HG03103 (cell line): ENCODE results near the gene TCF20.

Experiments used
- ATAC-seq: cut with Tn5 transposase; IDR thresholded peaks from one replicate; pipeline ENCODE4 v1.9.1; 2021; ENCODE audit warnings: low read depth; ENCODE audit not compliant: unreplicated experiment

Gene TCF20

DNA sequence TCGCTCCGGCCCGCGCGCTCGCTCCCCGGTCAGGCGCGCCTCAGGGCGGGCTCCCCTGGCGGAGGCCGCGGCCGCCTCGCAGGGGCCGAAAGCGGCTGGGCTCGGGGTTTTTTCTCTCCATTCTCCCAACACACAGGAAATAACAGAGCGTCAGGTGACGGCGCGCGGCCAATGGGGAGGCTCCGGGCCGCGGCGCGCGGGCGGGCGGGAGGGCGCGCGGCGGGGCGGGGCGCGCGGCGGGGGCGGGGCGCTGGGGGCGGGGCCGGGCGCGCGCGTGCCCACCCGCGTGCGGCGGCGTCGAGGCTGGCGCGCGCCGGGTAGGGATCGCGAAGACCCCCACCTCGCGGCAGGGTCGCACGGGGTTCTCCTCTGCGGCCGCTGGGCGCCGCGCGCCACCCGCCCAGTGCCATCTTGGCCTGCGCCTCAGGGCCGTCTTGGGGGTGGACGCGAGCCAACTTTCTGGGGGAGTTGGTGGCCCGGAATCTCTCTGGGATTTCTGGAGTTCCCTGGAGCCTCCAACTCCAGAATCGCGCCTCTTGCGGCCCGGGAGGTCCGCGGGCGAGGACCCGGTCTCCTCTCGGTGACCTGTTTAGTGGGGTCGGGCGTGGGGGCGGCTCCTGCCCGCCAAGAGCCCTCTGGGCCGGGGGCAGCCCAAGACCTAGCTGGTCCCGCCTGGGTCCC is at the start of gene TCF20:
Gene TCF20, minus strand, starts transcription at position 144 of the 681 bp plus-strand sequence. CDS start 55,348 bp downstream, outside the sequence.
- ATAC-seq = peak; percentile 67

DNA sequence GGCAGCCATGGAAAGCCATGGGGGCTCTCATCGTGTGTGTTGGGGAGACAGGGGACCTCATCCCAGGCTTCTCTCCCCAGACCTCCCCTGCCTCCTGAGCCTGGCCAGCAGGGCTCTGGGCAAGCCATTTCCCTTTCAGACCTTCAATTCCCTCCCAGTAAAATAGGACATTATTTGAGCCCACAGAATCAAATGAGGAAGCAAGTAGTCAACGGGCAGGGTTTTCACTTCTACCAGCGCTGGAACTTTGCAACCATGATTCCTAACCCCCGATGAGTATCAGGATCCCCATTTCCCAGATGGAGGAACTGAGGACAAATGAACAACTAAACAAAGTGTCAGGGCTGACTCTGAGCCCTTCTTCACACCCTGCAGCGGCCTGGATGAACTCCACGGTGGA is 48.9 kb upstream of the TCF20 start:
- ATAC-seq = no peak

DNA sequence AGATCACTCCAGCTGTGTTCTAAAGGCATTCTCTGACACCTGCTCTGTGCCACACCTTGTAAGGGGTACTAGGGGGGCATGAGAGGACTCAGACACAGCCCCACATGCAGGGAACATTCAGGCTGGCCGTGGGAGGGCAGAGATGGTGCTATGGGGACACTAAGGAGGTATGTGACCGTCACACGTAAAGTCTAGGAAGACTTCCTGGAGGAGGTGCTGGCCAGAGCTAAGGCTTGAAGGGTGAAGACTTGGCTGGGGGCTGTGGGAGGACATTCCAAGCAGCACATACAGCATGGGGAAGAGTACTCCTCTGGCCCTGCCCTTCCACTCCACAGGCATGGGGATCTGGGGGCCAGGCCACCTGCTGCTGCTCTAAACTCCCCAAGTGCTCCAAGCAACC is 48.5 kb upstream of the TCF20 start:
- ATAC-seq = no peak

DNA sequence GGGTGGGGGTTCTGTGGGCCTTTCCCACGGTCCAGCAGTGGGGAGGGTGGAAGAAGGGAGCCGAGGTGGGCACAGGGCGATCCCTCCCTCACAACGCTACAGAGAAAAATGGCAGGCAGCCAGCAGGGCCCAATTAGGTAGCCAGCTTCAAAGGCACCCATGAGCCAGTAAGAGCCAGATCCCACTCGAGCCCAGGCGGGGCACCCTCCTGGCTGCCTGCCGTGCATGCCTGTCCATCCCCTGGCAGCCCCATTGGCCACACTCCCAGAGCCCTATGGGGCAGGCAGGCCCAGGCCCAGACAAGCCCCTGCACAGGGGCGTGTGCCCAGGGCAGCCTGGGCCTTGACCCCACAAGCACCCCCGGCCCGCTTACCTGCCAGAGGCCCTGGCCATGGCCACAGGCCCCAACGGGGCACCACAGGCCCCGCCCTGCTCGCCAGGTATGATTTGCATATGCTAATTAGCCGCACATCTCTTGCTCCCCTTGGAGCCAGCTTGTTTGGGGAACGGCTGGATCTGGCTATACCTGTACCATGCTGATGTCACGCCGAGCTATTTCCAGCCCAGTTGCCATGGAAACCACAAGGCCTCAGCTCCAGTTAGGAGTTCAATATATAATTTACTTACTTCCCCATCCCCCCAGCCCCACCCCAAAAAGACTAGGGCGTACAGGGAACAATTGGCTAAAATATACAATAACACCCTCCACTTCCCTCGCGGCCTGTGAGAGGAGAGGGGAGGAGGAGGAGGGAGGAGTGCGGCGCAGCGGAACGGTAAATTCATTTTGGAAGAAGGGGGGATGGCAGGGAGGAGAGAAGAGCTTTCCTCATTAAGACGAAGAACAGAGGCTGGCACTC is 47.5 kb upstream of the TCF20 start:
- no peak for ATAC-seq

DNA sequence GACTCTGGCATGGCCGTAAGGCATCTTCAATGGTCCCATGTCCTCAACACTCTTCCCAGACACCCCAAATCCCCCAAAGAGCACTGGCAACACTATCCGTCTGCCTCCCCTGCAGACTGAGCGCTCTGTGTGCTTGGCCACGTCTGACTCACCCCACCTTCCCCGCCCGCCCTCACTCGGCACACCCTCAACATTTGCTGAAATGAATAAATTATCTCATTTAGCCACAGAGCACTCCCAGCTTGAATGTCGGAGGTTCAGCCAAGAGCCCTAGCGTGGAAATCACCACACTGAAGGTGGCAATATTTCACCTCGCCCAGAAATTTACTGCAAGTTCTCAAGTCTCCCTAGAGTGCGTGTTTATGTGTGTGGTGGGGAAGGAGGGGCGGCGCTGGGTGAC is 46.6 kb upstream of the TCF20 start:
- ATAC-seq = no peak

DNA sequence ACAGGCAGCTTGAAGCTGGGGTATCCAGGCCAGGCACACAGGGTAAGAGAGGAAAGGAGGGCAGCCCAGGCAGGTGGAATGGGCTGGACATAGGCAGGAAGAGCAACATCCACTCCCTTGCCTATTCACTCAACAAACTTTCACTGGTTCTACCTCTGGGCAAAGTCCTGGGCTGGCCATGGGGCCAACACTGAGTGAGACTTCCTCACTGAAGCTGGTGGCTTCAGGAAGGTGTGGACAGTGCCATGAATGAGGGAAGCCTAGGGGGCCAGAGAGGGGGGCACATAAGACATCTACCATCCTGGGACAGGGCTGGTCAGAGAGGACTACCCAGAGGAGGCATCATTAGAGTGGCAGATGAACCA is 44.9 kb upstream of the TCF20 start:
- ATAC-seq = no peak

DNA sequence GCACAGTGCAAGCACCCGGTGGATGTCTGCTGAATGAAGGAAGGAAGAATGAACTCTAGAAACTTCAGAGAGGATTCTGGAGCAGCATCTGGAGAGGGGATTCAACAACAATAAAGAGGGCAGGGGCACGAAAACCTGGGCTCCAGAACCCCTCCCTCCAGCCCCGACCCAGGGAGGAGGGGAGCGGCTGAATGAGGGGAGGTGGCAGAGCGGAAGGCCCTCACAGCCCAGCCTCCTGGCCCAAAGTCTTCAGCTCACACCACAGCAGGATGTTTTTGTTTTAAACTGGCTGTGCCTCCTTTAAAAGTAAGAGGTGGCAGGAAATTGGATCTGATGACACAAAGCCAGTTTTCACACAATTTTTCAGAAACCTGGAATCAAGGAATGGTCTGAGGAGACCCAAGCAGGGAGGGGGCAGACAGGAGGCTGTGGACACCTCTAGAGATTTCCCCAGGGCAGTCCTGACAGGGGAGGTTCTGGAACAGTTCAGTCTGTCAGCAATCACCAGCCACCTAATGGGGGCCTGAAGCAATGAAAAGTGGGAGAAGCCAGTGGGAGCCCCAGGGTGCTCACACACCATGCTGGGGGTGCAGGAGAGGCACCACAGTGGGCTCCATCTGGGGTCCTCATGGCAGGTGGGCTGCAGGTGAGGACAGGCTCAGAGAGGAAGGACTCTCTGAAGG is 44.4 kb upstream of the TCF20 start:
- ATAC-seq = no peak

DNA sequence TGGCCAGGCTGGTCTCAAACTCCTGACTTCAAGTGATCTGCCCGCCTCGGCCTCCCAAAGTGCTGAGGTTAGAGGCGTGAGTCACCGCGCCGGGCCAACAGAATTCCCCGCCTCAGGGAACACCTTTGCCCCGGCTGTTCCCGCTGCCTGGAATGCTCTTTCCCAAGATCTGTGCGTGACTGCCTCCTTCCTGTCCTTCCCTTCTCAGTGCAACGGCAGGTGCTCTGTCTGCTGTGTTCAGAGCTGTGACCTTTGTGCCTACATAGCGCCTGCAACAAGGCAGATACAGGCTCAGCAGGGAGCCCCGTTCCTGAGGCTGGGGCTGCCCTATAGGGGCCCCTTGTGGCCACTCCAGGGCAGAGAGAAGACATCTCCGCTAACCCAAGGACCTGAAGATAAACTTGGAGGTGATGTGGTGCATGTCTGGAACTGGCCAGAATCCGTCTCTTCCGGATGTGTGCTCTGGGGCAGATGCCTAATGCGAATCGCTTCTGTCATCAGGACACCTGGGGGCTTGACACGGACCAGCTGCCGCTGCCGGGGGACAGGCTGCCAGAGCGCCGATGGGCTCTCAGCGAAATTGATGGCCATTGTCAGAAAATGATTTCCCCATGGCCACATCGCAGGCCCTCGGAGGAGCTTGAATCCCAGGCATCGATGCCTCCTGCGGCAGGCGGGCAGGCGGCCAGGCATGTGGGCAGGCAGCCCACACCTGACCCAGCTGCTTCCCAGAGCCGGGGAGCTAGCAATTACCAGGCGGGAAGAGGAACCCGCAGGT is 43.5 kb upstream of the TCF20 start:
- no peak for ATAC-seq

DNA sequence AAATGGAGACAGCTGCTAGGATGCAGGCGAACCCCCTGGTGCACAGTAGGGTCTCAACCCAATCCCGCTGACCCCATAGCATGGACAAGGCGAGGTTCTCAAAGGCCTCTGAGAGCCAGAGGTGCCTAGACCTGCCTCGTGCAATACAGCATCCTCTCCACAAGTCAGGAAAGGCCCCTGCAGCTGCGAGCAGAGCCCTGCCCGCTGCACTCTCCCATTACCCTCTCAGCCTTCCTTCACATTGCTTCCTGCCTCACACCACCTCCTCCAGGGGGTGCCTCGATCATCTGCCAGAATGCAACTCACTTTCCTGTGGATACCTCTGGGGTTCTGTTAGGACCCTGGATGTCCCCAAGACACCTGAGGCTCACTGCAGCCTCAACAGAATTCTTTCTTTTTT is 42.8 kb upstream of the TCF20 start:
- no peak for ATAC-seq

DNA sequence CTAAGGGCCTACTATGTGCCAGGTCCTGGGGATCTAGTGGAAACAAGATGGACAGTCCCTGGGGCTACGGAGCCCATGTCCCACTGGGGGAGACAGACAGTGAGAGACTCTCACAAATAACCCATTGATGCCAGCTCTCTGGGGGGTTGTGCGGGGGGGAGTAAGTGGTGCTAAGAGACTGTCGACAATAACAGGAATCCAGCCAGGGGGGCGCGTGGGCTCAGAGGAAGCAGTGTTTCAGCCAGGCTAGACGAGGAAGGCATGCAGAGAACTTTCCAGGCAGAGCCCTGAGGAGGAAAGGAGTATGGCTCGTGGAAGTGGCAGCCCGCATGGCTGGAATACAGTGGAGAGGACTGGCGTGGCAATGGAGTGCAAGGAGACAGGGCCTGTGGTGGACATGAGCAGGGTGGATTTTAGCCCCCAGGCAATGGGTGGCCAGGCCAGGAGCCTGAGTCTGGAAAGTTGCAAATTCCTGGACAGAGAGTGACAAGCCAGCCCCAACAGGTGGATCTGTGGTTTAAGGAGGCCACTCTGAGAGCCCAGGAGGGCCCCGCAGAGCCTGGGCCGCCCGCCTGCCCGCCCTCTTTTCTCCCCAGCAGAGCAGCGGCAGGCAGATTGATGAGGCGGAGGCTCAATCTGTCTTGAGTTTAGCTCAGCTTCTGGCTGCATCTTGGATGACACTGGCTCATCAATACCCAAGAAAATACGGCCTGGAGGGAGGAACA is 40.0 kb upstream of the TCF20 start:
- ATAC-seq = no peak

DNA sequence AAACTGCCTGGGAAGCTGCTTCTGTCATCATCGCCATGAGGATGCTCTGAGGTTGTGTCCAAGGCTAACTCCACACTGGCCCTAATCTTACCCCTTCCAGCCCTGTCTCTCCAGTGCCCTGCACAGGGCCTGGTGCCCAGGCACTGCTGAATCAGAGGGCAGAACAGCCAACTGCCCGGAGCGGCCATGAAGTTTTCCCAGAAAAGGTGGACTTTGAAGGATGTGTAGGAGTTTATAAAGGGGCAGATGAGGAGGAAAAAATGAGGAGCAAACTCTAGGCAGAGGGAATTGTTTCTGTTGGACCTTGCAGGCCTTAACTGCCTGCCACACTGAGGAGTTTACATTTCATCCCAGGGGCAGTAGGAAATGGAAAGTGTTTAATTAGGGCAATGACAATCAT is 39.4 kb upstream of the TCF20 start:
- no peak for ATAC-seq

DNA sequence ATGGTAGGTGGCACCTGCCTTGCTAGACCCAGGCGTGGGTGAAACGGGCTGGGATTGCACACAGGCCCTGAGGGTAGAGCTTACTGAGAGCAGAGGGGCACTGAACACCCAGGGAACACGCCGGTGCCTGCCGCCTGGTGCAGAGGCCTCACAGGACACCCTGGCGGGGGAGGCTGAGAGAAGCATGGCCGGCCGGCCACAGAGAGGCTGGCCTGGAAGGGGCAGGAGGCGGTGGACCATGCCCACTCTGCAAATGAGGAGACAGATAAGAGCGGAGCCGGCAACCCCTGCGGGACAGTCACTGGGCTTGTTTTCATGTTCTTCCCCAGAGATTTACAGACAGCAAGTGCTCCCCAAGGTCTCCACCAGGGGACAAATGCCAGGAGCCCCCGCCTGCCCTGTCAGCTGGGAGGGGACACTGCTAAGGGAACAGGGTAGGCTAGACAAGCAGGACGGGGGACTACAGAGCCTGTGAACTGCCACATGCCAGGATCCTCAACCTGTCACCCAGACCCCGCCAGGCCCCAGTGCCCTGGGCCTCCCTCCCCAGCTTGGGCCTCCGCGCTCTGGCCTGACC is 38.5 kb upstream of the TCF20 start:
- ATAC-seq = no peak

DNA sequence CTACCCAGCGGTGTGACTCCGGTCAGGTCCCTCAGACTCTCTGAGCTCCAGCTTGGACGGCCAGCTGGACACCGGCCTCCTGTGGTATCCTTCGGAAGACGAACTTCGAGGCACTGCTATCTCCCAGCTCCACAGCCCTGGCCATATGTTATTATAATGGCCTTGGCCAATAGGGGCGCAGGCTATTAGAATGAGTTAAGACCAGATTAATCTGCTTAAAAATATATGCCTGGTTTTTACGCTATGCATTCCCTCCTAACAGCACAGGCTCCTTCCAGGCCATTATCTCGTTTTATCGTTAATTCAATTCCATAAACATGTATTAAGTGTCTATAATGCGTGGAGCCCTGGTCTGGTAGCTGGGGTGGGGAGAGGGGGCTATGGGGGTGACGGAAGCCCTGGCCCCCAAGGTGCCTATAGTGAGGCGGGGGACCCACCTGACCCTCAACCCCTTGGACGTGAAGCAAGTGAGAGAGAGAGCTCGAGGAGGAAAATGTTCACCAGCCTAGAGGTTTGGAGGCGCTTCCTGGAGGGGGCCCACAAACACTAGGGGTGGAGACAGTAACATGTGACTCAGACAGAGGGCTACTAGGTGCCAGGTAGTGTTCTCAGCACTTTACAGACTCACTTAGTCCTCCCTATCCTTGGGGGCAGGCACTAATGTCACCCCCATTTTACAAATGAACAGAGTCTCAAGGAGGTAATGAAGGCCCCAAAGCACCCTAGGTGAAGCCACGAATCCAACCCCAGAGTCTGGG is 37.5 kb upstream of the TCF20 start:
- ATAC-seq = no peak

DNA sequence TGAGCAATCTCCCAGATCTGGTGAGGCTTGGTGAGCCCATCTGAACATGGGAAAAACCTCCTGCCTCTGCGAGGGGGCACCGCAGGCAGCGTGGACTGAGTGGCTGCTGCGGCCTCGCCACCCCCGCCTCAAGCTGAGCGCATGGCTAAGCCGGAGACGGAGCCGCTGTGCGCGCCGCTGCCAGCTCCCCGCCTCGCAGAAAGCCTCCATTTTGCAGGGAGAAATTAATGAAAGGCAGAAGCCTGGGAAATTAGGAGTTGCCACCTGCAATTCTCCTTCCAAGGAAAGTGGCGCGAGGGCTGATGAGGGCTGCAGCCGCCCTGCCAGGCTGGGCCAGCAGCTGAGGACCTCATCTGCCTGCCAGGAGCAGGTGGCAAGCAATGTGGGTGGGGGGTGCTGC is 35.6 kb upstream of the TCF20 start:
- no peak for ATAC-seq

DNA sequence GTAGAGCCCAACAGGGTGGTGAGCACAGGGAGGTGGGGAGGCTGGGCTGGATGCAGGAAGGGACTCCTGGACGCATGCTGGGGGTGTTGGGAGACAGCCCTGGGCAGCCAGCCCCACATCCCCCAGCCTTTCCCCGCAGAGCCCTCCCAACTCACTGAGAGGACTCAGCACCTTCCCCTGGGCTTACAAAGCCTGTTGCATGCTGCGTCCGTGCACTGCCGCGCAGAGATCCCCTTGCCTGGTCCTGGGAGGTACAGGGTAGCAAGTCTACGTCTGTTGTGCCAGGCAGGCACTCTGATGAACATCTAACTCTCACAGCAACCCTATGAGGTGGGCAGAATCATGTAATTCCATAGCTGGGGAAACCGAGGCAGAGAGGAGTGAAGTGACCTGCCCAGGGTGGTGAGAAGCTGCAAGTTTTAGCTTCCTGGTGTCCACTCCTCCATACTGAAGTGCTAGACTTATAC is 33.9 kb upstream of the TCF20 start:
- ATAC-seq = no peak

DNA sequence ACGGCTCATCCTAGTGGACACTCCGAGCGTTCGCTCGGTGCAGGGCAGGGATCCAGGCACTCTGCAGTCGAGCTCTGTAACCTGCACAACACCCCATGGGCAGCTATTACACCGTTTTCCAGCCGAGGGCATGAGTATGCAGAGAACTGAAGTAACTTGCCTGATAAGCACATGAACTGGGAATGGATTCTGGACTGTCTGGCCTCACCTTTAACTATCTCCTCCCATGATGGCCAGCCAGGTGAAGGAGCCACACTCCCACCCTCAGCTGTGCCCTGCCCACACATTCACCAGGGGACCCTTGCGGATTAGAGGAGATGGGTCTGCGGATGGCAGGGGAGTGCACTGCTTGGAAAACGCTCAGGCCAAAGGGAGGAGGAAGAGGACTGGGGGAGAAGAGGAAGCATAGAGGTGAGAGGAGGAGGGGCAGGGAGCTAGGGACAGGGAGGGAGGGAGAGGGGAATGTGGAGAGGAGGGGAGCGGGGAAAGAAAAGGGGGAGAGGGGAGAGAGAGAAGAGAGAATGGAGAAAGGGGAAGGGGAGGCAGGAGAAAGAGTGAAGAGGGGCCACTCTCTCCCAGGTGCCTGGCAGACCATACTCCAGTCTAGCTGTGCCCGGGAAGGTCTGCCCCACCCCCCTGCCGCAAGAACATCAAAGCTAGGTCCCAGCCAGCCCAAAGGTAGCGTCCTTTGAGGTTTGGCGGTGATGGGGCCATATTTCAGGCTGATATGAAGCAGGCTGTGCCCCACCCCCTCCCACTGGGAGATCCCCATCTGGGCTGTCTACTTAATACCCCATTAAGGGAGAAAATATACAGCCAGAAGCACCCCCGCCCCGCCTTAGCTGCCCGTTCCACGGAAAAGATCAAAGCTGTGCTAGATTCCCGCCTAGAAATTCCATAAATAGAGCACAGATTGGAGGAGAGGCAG is 33.2 kb upstream of the TCF20 start:
- ATAC-seq = no peak

DNA sequence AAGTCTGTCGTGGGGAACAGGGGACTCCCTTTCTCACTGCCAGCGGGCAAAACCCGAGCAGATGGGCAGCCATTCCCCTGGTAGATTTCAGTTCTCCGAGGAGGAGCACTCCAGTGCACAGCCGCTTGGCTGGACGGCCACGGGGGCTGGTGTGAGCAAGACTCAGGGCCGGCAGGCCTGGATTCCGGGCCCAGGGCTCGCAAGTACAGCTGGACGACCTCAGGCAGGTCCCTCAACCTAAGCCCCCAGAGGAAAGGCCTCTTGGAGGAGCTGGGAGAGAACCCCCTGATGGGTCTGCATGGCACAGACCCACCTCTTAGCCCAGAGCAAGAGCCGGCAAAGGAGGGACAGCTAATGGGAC is 31.3 kb upstream of the TCF20 start:
- ATAC-seq = no peak
